WTC11 (cell line): ENCODE data around the gene RAB8B. TPM values are rescaled to one million over a fixed set of nuclear protein-coding genes. Genes with fewer than 3 reads are reported as not detected.

Experiments
- ATAC-seq: fragments of 200-7000 bp; cut with Tn5 transposase; 2 replicates; pipeline ENCODE4 v1.10.0; 2021; ENCODE audit warnings: mild to moderate bottlenecking, moderate library complexity
- CTCF ChIA-PET: fragments of 300-600 bp; sonication (Branson Sonifier 250); formaldehyde crosslinking; loops from one replicate; lab custom pipeline; 2021; ENCODE audit warnings: antibody characterized with exemption; lab: Charles Lee
- POLR2A ChIA-PET: fragments of 350-600 bp; sonication (Branson Sonifier 250); formaldehyde crosslinking; loops from one replicate; lab custom pipeline; 2021; ENCODE audit warnings: antibody characterized with exemption; lab: Charles Lee
- DNase-seq: peaks from one replicate; pipeline ENCODE4 v3.0.0; 2021; ENCODE audit warnings: low spot score
- H3K27ac Mint-ChIP-seq: 2 replicates; pipeline ENCODE4 v1.8.0; 2021; ENCODE audit warnings: mixed read lengths
- H3K27me3 Mint-ChIP-seq: 2 replicates; pipeline ENCODE4 v1.8.0; 2021; ENCODE audit warnings: low read depth, mild to moderate bottlenecking, moderate library complexity, mixed read lengths
- H3K36me3 Mint-ChIP-seq: 2 replicates; pipeline ENCODE4 v1.8.0; 2021; ENCODE audit warnings: mixed read lengths
- H3K4me1 Mint-ChIP-seq: 2 replicates; pipeline ENCODE4 v1.8.0; 2022; ENCODE audit warnings: mixed read lengths
- H3K4me3 Mint-ChIP-seq: 2 replicates; pipeline ENCODE4 v1.8.0; 2021; ENCODE audit warnings: mild to moderate bottlenecking, moderate library complexity, mixed read lengths
- H3K9me3 Mint-ChIP-seq: 2 replicates; pipeline ENCODE4 v1.8.0; 2021; ENCODE audit warnings: mixed read lengths
- ATF6 ChIP-seq: sonication (generic); formaldehyde crosslinking; IDR thresholded peaks from 2 replicates; pipeline ENCODE4 v1.8.1; 2023; ENCODE audit warnings: mild to moderate bottlenecking, missing genetic modification reagents
- CREB1 ChIP-seq: sonication (generic); formaldehyde crosslinking; IDR thresholded peaks from 2 replicates; pipeline ENCODE4 v1.8.0; 2023; ENCODE audit warnings: mild to moderate bottlenecking, missing genetic modification reagents
- E2F5 ChIP-seq: sonication (generic); formaldehyde crosslinking; IDR thresholded peaks from 2 replicates; pipeline ENCODE4 v1.8.1; 2022; ENCODE audit warnings: mild to moderate bottlenecking, moderate library complexity, missing genetic modification reagents
- ELF4 ChIP-seq: sonication (generic); formaldehyde crosslinking; IDR thresholded peaks from 2 replicates; pipeline ENCODE4 v1.8.1; 2022; ENCODE audit warnings: low read depth, mild to moderate bottlenecking, moderate library complexity, missing genetic modification reagents
- EMX1 ChIP-seq: fragments of 250-450 bp; sonication (Bioruptor Pico); IDR thresholded peaks from 2 replicates; pipeline ENCODE4 v1.8.0; 2021; ENCODE audit warnings: mild to moderate bottlenecking
- MLX ChIP-seq: sonication (generic); formaldehyde crosslinking; IDR thresholded peaks from 2 replicates; pipeline ENCODE4 v1.8.1; 2023; ENCODE audit warnings: mild to moderate bottlenecking, missing genetic modification reagents, moderate library complexity
- PREB ChIP-seq: sonication (generic); formaldehyde crosslinking; IDR thresholded peaks from 2 replicates; pipeline ENCODE4 v1.8.1; 2022; ENCODE audit warnings: mild to moderate bottlenecking, missing genetic modification reagents, moderate library complexity, borderline replicate concordance
- RORB ChIP-seq: fragments of 250-450 bp; sonication (Bioruptor Pico); IDR thresholded peaks from 2 replicates; pipeline ENCODE4 v1.9.0; 2021; ENCODE audit warnings: mild to moderate bottlenecking
- STAT6 ChIP-seq: sonication (generic); formaldehyde crosslinking; conservative IDR thresholded peaks from 2 replicates; pipeline ENCODE4 v1.8.1; 2023; ENCODE audit warnings: mild to moderate bottlenecking, low read depth, missing genetic modification reagents, moderate library complexity
- TCF7 ChIP-seq: sonication (generic); formaldehyde crosslinking; IDR thresholded peaks from 2 replicates; pipeline ENCODE4 v1.8.0; 2022; ENCODE audit warnings: mild to moderate bottlenecking, low read depth, missing genetic modification reagents, moderate library complexity
- ZNF219 ChIP-seq: sonication (generic); formaldehyde crosslinking; IDR thresholded peaks from 2 replicates; pipeline ENCODE4 v1.8.0; 2023; ENCODE audit warnings: missing genetic modification reagents, mild to moderate bottlenecking, borderline replicate concordance
- total RNA-seq: library from RNA; stranded (reverse); gene quantifications from 3 replicates; pipeline ENCODE4 v1.2.3, GENCODE V29; 2021
- TF ChIP-seq, protein P1 (sequence below): sonication (generic); formaldehyde crosslinking; IDR thresholded peaks from 2 replicates; pipeline ENCODE4 v1.8.0; 2022; ENCODE audit warnings: mild to moderate bottlenecking, missing genetic modification reagents
- TF ChIP-seq, protein P2 (sequence below): fragments of 250-450 bp; sonication (Bioruptor Pico); IDR thresholded peaks from 2 replicates; pipeline ENCODE4 v1.9.0; 2021; ENCODE audit warnings: moderate library complexity, mild to moderate bottlenecking, inconsistent platforms, borderline replicate concordance

RAB8B gene
- total RNA-seq, 1 experiment from 2014 or later: 32.5 TPM

GRCh38 chr15:63211549-63211948 lies 22.1 kb downstream of the RAB8B start (continued):
- TF ChIP-seq ATF6 (CRISPR knock-in tag): no peak
- no peak for TF ChIP-seq CREB1 (CRISPR knock-in tag)
- TF ChIP-seq PREB (CRISPR knock-in tag): no peak
- TF ChIP-seq, protein P1, sequence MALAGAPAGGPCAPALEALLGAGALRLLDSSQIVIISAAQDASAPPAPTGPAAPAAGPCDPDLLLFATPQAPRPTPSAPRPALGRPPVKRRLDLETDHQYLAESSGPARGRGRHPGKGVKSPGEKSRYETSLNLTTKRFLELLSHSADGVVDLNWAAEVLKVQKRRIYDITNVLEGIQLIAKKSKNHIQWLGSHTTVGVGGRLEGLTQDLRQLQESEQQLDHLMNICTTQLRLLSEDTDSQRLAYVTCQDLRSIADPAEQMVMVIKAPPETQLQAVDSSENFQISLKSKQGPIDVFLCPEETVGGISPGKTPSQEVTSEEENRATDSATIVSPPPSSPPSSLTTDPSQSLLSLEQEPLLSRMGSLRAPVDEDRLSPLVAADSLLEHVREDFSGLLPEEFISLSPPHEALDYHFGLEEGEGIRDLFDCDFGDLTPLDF (CRISPR knock-in tag): no peak
- TF ChIP-seq TCF7 (CRISPR knock-in tag): no peak
- no peak for TF ChIP-seq MLX

GRCh38 chr15:63212050-63213004 lies 22.9 kb downstream of the RAB8B start:
- ChIA-PET POLR2A (no interaction called here), CTCF (no interaction called here)
- no peaks in the 10 kb centered on the region for H3K9me3 Mint-ChIP-seq
- H3K4me3 Mint-ChIP-seq: no peak overlapping the region
- no peaks in the 10 kb centered on the region for H3K36me3 Mint-ChIP-seq
- H3K27me3 Mint-ChIP-seq: no peaks in the 10 kb centered on the region
- no peak for DNase-seq
- no peak for ATAC-seq
- no peak for TF ChIP-seq ATF6 (CRISPR knock-in tag)
- no peak for TF ChIP-seq EMX1
- TF ChIP-seq E2F5 (CRISPR knock-in tag): no peak
- TF ChIP-seq, protein P2, sequence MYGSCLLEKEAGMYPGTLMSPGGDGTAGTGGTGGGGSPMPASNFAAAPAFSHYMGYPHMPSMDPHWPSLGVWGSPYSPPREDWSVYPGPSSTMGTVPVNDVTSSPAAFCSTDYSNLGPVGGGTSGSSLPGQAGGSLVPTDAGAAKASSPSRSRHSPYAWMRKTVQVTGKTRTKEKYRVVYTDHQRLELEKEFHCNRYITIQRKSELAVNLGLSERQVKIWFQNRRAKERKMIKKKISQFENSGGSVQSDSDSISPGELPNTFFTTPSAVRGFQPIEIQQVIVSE (CRISPR knock-in tag): no peak
- no peak for TF ChIP-seq ELF4 (CRISPR knock-in tag)
- no peak for TF ChIP-seq STAT6 (CRISPR knock-in tag)
- no peak for TF ChIP-seq RORB (CRISPR knock-in tag)
- no peak for TF ChIP-seq ZNF219 (CRISPR knock-in tag)
- peaks cover 24% of the 10 kb centered on the region for H3K4me1 Mint-ChIP-seq
- H3K27ac Mint-ChIP-seq: no peak overlapping the region
